HepG2 (cell line): ENCODE measurements around the gene HNRNPUL2. TPM values are rescaled to one million over a fixed set of nuclear protein-coding genes. Genes with fewer than 3 reads are reported as not detected.

Experiments used
- AFF4 ChIP-seq: sonication (generic); formaldehyde crosslinking; IDR thresholded peaks from 2 replicates; pipeline ENCODE4 v1.4.0; 2020; ENCODE audit warnings: missing genetic modification reagents
- BATF2 ChIP-seq: sonication (generic); formaldehyde crosslinking; IDR thresholded peaks from 2 replicates; pipeline ENCODE4 v1.8.0; 2022; ENCODE audit warnings: mild to moderate bottlenecking, missing genetic modification reagents, moderate library complexity
- CREB1 ChIP-seq, 2 experiments: fragments of 450-650 bp in 1 of 2; IDR thresholded peaks; 2 replicates each; pipeline ENCODE4 v1.6.1; 2016 to 2017; ENCODE audit warnings: control low read depth in 1 of 2, mild to moderate bottlenecking in 1 of 2, missing compliant biosample characterization in 1 of 2, missing genetic modification characterization in 1 of 2
- HDAC6 ChIP-seq: fragments of 200-600 bp; sonication (generic); IDR thresholded peaks from 2 replicates; pipeline ENCODE4 v1.7.0; 2017; ENCODE audit warnings: mild to moderate bottlenecking, antibody characterized with exemption, low read length, low read depth
- HMGA1 ChIP-seq: sonication (generic); formaldehyde crosslinking; conservative IDR thresholded peaks from 2 replicates; pipeline ENCODE4 v1.4.0; 2020; ENCODE audit warnings: missing genetic modification reagents
- HOXA3 ChIP-seq: sonication (generic); formaldehyde crosslinking; IDR thresholded peaks from 2 replicates; pipeline ENCODE4 v1.5.0; 2020; ENCODE audit warnings: missing genetic modification reagents
- MAX ChIP-seq: IDR thresholded peaks from 2 replicates; pipeline ENCODE4 v1.6.1; 2012; ENCODE audit warnings: inconsistent platforms
- PITX1 ChIP-seq: sonication (generic); formaldehyde crosslinking; IDR thresholded peaks from 2 replicates; pipeline ENCODE4 v1.5.1; 2020; ENCODE audit warnings: mild to moderate bottlenecking, missing genetic modification reagents
- PTBP1 ChIP-seq: fragments of 200-400 bp; formaldehyde crosslinking; IDR thresholded peaks from 2 replicates; pipeline ENCODE4 v1.6.1; 2018; ENCODE audit warnings: low read length, low read depth; ENCODE audit not compliant: poor library complexity, severe bottlenecking
- RARA ChIP-seq: IDR thresholded peaks from 2 replicates; pipeline ENCODE4 v1.6.1; 2016; ENCODE audit warnings: missing genetic modification reagents, missing compliant biosample characterization
- RXRA ChIP-seq: sonication (generic); formaldehyde crosslinking; IDR thresholded peaks from 2 replicates; pipeline ENCODE4 v1.5.1; 2020; ENCODE audit warnings: missing genetic modification reagents
- SIX4 ChIP-seq: sonication (generic); formaldehyde crosslinking; IDR thresholded peaks from 2 replicates; pipeline ENCODE4 v1.4.0; 2020; ENCODE audit warnings: missing genetic modification reagents
- SOX6 ChIP-seq, 2 experiments: fragments of 450-650 bp in 1 of 2; sonication (generic) in 1 of 2; formaldehyde crosslinking in 1 of 2; IDR thresholded peaks; 2 replicates each; pipeline versions ENCODE4 v1.4.0 to v1.6.1; 2017 to 2020; ENCODE audit warnings: antibody characterized with exemption in 1 of 2, mild to moderate bottlenecking in 1 of 2, missing genetic modification reagents in 1 of 2
- SP2 ChIP-seq: sonication (generic); formaldehyde crosslinking; IDR thresholded peaks from 2 replicates; pipeline ENCODE4 v1.5.1; 2020; ENCODE audit warnings: mild to moderate bottlenecking, missing genetic modification reagents
- ZBTB10 ChIP-seq: sonication (generic); formaldehyde crosslinking; IDR thresholded peaks from 2 replicates; pipeline ENCODE4 v1.4.0; 2020; ENCODE audit warnings: missing genetic modification reagents, borderline replicate concordance
- ZBTB2 ChIP-seq: sonication (generic); formaldehyde crosslinking; IDR thresholded peaks from 2 replicates; pipeline ENCODE4 v1.8.0; 2022; ENCODE audit warnings: low read depth, missing genetic modification reagents
- ZEB1 ChIP-seq: IDR thresholded peaks from 2 replicates; pipeline ENCODE4 v1.6.1; 2012; ENCODE audit warnings: mild to moderate bottlenecking, low read depth, inconsistent platforms; ENCODE audit not compliant: insufficient replicate concordance
- ZNF180 ChIP-seq: sonication (generic); formaldehyde crosslinking; IDR thresholded peaks from 2 replicates; pipeline ENCODE4 v1.4.0; 2020; ENCODE audit warnings: low read depth, missing genetic modification reagents, borderline replicate concordance
- ZNF552 ChIP-seq: sonication (generic); formaldehyde crosslinking; IDR thresholded peaks from 2 replicates; pipeline ENCODE4 v1.9.0; 2022; ENCODE audit warnings: missing genetic modification reagents, mild to moderate bottlenecking, borderline replicate concordance
- ZNF556 ChIP-seq: sonication (generic); formaldehyde crosslinking; IDR thresholded peaks from 2 replicates; pipeline ENCODE4 v1.4.0; 2020; ENCODE audit warnings: mild to moderate bottlenecking, missing genetic modification reagents, borderline replicate concordance
- polyA plus RNA-seq, 8 experiments: library from polyadenylated mRNA; depleted of rRNA in 3 of 8; stranded (reverse) in 7 of 8; unstranded in 1 of 8; fragments of >200 nt; fragmentation: Illumina TruSeq in 4 of 8; extraction: Trizol in 4 of 8; gene quantifications; 2 replicates each; pipeline versions ENCODE4 v1.2.1 to v1.2.3, GENCODE V29; 2011 to 2016; ENCODE audit warnings: low read depth in 4 of 8, missing spikeins in 1 of 8, mixed read lengths in 1 of 8; ENCODE audit not compliant: insufficient read depth in 1 of 8
- total RNA-seq, 5 experiments: library from RNA; depleted of rRNA; stranded (reverse); fragments of >200 nt; fragmentation: Illumina TruSeq; extraction: Trizol; gene quantifications; 2 replicates each; pipeline ENCODE4 v1.2.3, GENCODE V29; 2016; ENCODE audit warnings: low read depth in 1 of 5

Gene HNRNPUL2
- total and polyA plus RNA-seq, 2 of the 13 experiments (the other 11 are each of a cell fraction or from before 2014, with no cell fraction given): 8.4 to 9.6 TPM

GRCh38 chr11:62726156-62726914 is 922 bp downstream of the HNRNPUL2 start (continued):
- TF ChIP-seq ZBTB10: no peak
- TF ChIP-seq ZNF180 (CRISPR knock-in tag): no peak
- 0 out of 2 replicates have a peak, but pooled peaks have one; percentile 38 for TF ChIP-seq RXRA
- TF ChIP-seq ZNF552 (CRISPR knock-in tag): no peak
- TF ChIP-seq ZBTB2 (CRISPR knock-in tag): no peak
- no peak for TF ChIP-seq SIX4
- TF ChIP-seq HOXA3 (CRISPR knock-in tag): no peak
- TF ChIP-seq CREB1 (IDR thresholded peaks at IDR 0.05): no peak
- no peak for TF ChIP-seq CREB1 (CRISPR knock-in tag; IDR thresholded peaks at IDR 0.05)
- TF ChIP-seq SP2 (CRISPR knock-in tag): 0 out of 2 replicates have a peak, but pooled peaks have one; percentile 16
- TF ChIP-seq ZEB1: no peak
- TF ChIP-seq RARA (CRISPR knock-in tag): no peak
- TF ChIP-seq HDAC6: no peak
- no peak for TF ChIP-seq AFF4 (CRISPR knock-in tag)
- no peak for TF ChIP-seq ZNF556
- no peak for TF ChIP-seq HMGA1 (CRISPR knock-in tag)
- TF ChIP-seq SOX6 (IDR thresholded peaks at IDR 0.05): no peak
- TF ChIP-seq SOX6 (CRISPR knock-in tag; IDR thresholded peaks at IDR 0.05): no peak
- no peak for TF ChIP-seq MAX
- no peak for TF ChIP-seq PITX1 (CRISPR knock-in tag)
- no peak for TF ChIP-seq PTBP1
- TF ChIP-seq BATF2 (CRISPR knock-in tag): no peak
